HG02588 (cell line): Measurements from ENCODE around the gene AP4M1.

Experiments
- ATAC-seq: cut with Tn5 transposase; IDR thresholded peaks from one replicate; pipeline ENCODE4 v1.9.1; 2021; ENCODE audit warnings: mild to moderate bottlenecking, moderate library complexity; ENCODE audit not compliant: unreplicated experiment

Gene AP4M1

GRCh38 chr7:100107125-100107737 is 5.8 kb downstream of the AP4M1 start:
- no peak for ATAC-seq

- no peak for ATAC-seq
These were observed 6.4 kb downstream of the AP4M1 start for GRCh38 chr7:100107890-100108289.

DNA sequence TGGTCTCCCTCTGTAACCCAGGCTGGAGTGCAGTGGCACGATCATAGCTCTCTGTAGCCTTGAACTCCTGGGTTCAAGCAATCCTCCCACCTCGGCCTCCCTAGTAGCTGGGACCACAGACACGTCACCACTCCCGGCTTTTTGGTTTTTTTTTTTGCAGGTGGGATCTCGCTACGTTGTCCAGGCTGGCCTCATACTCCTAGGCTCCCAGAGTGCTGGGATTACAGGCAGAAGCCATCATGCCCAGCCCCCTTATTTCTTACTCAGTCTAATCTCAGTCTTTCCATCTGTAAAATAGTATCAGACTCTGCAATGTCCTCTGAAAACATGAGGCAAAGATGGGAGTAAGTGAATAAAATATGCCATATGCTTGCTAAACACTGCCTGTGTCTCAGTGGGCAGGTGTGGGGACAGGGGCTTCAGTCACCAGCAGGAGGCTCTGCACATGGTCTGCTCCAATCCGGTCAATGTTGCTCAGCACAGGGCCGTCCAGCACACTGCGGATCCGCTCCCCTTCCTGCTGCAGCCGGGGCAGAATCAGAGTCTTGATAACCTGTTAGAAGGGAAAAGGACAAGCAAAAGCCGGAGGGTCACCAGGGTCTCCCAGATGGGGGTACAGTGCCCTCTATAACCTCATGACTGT is 8.2 kb downstream of the AP4M1 start:
- no peak for ATAC-seq

GRCh38 chr7:100111156-100111555 is 9.7 kb downstream of the AP4M1 start:
- no peak for ATAC-seq

GRCh38 chr7:100111914-100112313 is 10.5 kb downstream of the AP4M1 start:
- no peak for ATAC-seq

DNA sequence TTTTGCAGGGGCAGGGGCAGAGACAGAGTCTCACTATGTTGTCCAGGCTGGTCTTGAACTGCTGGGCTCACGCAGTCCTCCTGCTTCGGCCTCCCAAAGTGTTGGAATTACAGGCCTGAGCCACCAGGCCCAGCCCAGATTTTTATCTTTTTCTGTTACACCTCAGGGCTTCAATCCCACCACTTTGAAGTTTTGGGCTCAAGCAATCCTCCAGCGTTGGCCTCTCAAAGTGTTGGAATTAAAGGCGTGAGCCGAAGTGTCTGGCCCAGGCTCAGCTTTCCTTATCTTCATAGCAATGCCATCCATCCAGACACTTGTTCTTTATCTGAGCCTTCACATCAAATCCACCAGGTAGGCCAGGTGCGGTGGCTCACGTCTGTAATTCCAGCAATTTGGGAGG is 13.6 kb downstream of the AP4M1 start:
- ATAC-seq = no peak

DNA sequence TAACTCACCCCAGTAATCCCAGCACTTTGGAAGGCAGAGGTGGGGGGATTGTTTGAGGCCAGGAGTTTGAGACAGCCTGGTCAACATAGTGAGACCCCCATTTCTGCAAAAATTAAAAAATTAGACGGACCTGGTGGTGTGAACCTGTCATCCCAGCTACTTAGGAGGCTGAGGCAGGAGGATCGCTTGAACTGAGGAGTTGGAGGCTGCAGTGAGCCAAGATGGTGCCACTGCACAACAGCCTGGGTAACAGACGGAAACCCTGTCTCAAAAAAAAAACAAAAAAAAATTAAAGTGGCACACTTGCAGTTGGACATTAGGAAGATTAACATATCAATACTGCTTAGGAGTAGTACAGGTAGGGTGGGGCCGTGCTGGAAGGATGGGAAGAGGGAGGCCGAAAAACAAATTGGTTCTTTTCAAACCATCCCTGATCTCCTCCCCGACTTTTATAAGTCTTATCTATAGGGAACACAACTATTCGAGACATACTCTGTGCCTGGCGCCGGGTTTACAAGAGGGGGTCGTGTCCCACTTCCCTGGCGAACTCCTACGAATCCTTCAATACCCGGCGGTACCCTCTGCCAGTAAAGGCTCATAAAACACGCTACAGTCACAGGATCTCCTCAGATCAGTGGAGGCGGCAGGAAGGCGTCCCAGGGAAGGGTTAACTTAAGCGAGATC is 17.1 kb downstream of the AP4M1 start:
- ATAC-seq = no peak

DNA sequence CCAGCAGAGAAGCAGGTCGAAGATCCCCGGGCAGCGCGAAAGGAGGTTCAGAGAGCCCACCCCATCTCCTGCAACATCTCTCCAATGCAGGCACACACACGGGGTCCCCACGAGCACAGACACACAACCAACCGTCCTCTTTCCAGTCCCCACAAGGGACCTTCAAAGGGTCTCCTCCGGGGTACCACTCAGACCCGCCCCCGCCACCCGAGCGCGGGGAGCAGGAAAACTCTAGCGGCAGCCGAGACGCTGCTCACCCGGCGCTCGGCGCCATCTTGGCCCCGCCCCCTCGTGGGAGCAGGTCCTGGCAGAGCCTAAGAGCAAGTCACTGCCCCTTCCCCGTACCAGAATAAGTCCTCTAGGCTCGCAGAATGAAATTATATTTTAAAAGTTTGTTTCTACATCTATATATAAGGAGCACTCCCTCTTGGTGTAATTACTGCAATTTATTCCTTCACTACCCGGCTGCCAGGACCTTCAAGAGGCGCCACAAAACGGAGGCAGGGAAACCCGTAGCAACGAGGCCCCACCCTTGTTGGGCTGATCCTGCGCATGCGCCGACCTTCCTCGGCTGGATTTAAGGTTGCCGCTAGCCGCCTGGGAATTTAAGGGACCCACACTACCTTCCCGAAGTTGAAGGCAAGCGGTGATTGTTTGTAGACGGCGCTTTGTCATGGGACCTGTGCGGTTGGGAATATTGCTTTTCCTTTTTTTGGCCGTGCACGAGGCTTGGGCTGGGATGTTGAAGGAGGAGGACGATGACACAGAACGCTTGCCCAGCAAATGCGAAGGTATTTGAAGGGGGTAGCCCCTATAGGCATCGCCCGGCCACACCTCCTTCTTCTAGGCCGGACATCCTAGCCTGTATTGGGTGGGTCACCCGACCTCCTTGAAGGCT is 17.9 kb downstream of the AP4M1 start, which contains the start of the genes CNPY4 and TAF6:
TSS of gene CNPY4 (plus strand) at position 563 of the 898 bp plus-strand sequence. CDS start at position 674, 111 bp downstream.
TSS of gene TAF6 (minus strand) at position 287 of the 898 bp plus-strand sequence. CDS start 5,149 bp downstream, outside the sequence.
- ATAC-seq = peak; percentile 74

GRCh38 chr7:100119970-100120732 is 18.7 kb downstream of the AP4M1 start:
- peak; percentile 25 for ATAC-seq

DNA sequence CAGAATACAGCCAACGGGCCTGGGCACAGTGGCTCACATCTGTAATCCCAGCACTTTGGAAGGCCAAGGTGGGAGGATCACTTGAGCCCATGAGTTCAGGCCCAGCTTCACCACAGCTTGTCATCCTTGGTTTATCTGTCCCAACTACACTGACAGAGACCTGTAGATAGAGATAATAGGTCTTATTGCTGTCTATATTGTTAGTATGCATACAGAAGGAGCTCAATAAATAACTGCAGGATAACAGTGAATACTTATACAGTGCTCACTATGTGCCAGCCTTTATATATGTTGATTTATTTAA is 19.2 kb downstream of the AP4M1 start:
- ATAC-seq = no peak

- ATAC-seq = no peak
These were observed 20.6 kb downstream of the AP4M1 start for GRCh38 chr7:100122067-100122466.

GRCh38 chr7:100122568-100122967 is 21.1 kb downstream of the AP4M1 start:
- ATAC-seq = no peak

DNA sequence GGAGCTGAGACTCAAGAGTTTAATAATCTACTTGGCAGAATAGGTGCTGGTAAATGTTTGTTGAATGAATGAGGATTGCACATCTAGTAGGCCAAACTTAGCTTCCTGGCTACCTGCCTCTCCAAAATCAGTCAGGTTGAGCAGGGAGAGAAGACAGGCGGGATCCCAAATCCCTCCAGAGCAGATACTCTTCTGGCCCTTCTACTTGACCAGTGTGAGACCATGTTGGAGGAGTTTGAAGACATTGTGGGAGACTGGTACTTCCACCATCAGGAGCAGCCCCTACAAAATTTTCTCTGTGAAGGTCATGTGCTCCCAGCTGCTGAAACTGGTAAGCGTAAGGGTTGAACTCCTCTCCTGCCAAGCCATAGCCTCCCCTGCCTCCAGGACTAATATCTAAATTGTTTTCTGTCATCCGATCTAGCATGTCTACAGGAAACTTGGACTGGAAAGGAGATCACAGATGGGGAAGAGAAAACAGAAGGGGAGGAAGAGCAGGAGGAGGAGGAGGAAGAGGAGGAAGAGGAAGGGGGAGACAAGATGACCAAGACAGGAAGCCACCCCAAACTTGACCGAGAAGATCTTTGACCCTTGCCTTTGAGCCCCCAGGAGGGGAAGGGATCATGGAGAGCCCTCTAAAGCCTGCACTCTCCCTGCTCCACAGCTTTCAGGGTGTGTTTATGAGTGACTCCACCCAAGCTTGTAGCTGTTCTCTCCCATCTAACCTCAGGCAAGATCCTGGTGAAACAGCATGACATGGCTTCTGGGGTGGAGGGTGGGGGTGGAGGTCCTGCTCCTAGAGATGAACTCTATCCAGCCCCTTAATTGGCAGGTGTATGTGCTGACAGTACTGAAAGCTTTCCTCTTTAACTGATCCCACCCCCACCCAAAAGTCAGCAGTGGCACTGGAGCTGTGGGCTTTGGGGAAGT is 23.1 kb downstream of the AP4M1 start:
- ATAC-seq = no peak

DNA sequence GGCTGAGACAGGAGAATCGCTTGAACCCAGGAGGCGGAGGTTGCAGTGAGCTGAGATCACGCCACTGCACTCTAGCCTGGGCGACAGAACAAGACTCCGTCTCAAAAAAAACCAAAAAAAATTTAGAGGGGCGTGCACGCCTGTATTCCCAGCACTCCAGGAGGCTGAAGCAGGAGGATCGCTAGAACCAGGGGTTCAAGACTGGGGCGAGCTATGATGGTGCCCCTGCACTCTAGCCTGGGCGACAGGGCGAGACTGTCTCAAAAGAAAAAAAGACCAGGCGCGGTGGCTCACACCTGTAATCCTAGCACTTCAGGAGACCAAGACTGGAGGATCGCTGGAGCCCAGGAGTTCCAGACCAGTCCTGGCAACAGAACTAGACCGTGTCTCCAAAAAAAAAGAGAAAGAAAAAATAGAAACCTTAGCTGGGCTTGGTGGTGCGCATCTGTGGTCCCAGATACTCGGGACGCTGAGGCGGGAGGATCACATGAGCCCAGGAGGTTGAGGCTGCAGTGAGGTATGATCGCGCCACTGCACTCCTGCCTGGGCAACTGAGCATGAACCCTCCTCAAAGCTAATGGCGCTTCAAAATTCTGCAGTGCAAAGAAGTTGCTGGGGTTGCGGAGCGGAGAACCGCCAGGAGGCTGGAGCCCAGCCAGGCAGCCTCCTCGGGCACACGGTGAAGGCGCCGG is 24.9 kb downstream of the AP4M1 start:
- ATAC-seq = peak; percentile 4

DNA sequence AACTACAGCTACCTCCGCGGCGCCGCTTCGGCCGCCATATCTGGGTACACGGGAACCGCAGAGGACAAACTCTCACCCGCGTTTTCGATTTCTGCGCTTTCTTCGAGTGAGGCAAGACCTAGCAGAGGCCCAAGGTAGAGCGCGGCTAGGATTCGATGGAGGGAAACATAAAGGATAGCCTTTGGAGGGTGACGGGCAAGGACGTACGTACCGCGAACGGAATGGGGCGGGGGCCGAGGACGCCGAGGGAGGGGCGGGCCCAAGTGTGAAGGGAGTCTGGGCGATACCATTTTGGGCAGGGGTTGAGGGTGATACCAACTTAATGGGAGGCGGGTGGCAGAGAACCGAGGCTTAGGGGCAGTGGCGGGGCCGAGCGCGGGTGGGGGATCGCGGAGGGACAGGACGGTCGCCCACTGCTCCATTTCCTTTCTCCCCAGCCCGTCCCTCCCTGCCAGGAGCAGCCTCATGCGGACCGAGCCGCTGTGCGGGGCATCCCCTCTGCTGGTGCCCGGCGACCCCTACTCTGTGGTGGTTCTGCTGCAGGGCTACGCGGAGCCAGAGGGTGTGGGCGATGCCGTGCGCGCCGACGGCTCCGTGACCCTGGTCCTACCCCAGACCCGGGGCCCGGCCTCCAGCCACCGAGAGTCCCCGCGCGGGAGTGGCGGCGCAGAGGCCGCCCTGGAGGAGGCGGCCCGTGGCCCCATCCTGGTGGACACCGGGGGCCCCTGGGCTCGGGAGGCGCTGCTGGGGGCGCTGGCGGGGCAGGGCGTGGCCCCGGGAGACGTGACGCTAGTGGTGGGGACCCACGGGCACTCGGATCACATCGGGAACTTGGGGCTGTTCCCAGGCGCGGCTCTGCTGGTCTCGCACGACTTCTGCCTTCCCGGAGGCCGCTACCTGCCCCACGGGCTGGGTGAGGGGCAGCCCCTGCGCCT is 25.8 kb downstream of the AP4M1 start, which contains the start of gene MBLAC1:
TSS of gene MBLAC1 (plus strand) at position 37 of the 935 bp plus-strand sequence. CDS start at position 466, 429 bp downstream.
- ATAC-seq = peak; percentile 65

- no peak for ATAC-seq
These were observed 26.6 kb downstream of the AP4M1 start for GRCh38 chr7:100127866-100128636.

DNA sequence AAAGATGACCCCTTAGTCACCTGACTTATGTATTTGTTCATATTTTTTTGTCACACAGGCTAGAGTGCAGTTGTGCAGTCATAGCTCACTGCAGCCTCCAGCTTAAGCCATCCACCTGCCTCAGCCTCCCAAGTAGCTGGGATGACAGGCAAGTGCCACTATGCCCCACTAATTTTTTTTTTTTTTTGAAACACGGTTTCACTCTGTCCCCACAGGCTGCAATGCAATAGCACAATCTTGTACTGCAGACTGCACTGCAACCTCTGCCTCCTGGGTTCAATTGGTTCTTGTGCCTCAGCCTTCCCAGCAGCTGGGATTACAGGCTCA is 27.2 kb downstream of the AP4M1 start:
- no peak for ATAC-seq
